ENCODE data around the gene STOX2.

DNA sequence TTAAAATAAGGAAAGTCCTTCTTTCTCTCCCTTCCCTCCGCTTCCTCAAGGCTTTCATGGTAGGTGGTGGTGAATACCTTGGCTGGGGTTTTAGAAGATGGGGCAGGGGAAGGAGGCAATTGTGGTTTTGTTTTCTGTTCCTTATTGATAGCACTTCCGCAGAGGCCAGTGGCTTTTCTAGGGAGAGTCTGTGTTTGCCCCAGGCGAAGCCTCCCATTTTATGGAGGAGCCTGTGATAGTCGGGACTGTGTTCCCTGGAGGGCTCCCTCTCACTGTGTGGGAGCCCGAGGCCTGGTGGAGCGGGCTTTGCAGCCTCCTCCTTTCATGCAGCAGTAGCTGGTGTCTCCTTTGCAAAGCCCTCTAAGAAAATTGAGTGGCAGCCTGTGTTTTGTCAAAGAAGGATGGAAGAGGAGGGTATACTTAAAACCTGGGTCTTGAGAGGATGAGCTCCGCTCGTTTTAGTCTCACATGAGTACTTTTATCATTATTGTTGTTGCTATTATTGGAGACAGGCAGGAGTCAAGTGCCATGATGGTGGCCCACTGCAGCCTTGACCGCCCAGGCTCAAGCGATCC is 29.8 kb upstream of the STOX2 start:
- TF ChIP-seq, protein P1, sequence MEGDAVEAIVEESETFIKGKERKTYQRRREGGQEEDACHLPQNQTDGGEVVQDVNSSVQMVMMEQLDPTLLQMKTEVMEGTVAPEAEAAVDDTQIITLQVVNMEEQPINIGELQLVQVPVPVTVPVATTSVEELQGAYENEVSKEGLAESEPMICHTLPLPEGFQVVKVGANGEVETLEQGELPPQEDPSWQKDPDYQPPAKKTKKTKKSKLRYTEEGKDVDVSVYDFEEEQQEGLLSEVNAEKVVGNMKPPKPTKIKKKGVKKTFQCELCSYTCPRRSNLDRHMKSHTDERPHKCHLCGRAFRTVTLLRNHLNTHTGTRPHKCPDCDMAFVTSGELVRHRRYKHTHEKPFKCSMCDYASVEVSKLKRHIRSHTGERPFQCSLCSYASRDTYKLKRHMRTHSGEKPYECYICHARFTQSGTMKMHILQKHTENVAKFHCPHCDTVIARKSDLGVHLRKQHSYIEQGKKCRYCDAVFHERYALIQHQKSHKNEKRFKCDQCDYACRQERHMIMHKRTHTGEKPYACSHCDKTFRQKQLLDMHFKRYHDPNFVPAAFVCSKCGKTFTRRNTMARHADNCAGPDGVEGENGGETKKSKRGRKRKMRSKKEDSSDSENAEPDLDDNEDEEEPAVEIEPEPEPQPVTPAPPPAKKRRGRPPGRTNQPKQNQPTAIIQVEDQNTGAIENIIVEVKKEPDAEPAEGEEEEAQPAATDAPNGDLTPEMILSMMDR (IDR thresholded peaks at IDR 0.05) = no peak
- TF ChIP-seq POLR2AphosphoS5 (IDR thresholded peaks at IDR 0.05) (no peak), POLR2A (IDR thresholded peaks at IDR 0.05) (no peak)
